IPS-NIHi7 (cell line): ENCODE measurements around the gene CISD2.
"Not testable (repeated sequence)": the region's sequence is repeated elsewhere in the genome, so short reads cannot be mapped to it uniquely, and the experiment has no call there.

Source experiments
- DNase-seq: peaks from one replicate; pipeline ENCODE4 v3.0.0; 2012; ENCODE audit warnings: mixed read lengths; ENCODE audit errors: extremely low spot score

Gene CISD2

DNA sequence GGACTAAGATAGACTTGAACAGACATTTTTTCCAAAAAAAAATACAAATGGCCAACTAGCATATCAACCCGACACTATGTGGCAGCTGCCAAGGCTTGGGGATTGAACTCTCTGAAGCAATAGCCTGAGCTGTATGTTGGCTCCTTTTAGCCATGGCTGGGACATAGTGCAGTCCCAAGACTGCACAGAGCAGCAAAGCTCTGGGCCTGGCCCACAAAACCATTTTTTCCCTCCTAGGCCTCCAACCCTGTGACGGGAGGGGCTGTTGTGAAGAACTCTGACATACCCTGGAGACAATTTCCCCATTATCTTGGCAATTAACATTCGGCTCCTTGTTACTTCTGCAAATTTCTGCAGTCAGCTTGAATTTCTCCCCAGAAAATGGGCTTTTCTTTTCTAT is 50.1 kb downstream of the CISD2 start:
- DNase-seq = no peak

DNA sequence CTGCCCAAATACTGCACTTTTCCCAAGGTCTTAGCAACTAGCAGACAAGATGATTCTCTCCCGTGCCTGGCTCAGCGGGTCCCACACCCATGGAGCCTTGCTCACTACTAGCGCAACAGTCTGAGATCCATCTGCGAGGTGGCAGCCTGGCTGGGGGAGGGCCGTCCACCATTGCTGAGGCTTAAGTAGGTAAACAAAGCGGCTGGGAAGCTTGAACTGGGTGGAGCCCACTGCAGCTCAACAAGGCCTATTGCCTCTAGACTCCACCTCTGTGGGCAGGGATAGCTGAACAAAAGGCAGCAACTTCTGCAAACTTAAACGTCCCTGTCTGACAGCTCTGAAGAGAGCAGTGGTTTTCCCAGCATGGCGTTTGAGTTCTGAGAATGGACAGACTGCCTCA is 50.9 kb downstream of the CISD2 start:
- not testable (repeated sequence) for DNase-seq

DNA sequence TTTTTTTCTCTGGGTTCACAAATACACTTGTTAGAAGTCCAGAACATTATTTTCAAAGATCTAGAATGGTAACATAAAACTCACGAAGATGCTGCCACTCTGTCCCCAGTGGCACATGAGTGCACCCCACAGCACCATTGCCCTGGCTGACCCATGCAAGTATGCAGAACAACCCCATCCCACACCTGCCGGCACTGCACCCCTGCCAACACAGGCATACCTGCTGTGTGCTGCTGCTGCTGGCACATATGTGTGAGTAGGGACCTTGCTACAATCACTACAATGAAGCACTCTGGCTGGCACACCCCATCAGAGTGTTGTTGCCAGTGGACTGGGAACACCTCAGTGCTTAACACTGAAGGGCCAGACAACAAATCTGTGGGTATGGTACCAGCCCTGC is 66.9 kb downstream of the CISD2 start:
- DNase-seq = no peak

DNA sequence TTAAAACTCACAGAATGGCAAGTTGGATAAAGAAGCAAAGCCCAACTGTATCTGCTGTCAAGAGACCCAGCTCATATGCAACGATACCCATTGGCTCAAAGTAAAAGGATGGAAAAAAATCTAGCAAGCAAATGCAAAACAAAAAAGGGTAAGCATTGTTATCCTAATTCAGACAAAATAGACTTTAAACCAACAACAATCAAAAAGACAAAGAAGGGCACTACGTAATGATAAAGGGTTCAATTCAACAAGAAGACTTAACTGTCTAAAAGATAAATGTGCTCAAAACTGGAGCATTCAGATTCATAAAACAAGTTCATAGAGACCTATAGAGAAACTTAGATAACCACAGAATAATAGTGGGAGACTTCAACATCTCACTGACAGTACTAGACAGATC is 69.3 kb downstream of the CISD2 start:
- DNase-seq = not testable (repeated sequence)
